ENCODE measurements around the gene CTNNA2.

DNA sequence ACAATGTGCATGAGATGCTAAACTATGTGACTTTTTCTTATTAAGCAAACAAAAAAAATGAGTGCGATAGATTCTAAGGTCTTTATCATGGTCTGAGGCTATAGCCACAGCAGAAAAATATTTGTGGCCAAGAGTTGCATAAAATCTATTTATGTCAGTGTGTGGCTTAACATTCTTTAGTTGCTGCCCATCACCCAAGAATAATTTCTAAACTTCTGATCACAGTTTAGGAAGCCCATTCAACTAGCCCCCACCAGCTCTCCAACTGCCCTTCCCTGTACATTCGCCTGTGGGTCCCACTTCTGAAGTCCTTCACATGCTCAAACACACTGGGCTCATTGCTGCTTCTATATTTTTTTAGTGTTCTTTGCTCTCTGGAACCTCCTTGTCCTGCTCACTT, 107.1 kb downstream of the CTNNA2 start:
- TF ChIP-seq EZH2phosphoT487 (IDR thresholded peaks at IDR 0.05) (no peak), EZH2 (IDR thresholded peaks at IDR 0.05) (no peak)
- TF ChIP-seq, protein P1, sequence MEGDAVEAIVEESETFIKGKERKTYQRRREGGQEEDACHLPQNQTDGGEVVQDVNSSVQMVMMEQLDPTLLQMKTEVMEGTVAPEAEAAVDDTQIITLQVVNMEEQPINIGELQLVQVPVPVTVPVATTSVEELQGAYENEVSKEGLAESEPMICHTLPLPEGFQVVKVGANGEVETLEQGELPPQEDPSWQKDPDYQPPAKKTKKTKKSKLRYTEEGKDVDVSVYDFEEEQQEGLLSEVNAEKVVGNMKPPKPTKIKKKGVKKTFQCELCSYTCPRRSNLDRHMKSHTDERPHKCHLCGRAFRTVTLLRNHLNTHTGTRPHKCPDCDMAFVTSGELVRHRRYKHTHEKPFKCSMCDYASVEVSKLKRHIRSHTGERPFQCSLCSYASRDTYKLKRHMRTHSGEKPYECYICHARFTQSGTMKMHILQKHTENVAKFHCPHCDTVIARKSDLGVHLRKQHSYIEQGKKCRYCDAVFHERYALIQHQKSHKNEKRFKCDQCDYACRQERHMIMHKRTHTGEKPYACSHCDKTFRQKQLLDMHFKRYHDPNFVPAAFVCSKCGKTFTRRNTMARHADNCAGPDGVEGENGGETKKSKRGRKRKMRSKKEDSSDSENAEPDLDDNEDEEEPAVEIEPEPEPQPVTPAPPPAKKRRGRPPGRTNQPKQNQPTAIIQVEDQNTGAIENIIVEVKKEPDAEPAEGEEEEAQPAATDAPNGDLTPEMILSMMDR (IDR thresholded peaks at IDR 0.05) = no peak

Measured in neural progenitor cell (in vitro differentiated cells).